Melanocyte of skin (primary cell): ENCODE data around the gene SULT6B1. TPM values are rescaled to one million over a fixed set of nuclear protein-coding genes. Genes with fewer than 3 reads are reported as not detected.

Experiments used
- total RNA-seq, 2 donors: library from RNA; depleted of rRNA; stranded (reverse); fragments of >200 nt; gene quantifications; 2 replicates each; pipeline ENCODE4 v1.2.3, GENCODE V29; 2012

Gene SULT6B1, protein sequence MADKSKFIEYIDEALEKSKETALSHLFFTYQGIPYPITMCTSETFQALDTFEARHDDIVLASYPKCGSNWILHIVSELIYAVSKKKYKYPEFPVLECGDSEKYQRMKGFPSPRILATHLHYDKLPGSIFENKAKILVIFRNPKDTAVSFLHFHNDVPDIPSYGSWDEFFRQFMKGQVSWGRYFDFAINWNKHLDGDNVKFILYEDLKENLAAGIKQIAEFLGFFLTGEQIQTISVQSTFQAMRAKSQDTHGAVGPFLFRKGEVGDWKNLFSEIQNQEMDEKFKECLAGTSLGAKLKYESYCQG
- not detected for total RNA-seq

DNA sequence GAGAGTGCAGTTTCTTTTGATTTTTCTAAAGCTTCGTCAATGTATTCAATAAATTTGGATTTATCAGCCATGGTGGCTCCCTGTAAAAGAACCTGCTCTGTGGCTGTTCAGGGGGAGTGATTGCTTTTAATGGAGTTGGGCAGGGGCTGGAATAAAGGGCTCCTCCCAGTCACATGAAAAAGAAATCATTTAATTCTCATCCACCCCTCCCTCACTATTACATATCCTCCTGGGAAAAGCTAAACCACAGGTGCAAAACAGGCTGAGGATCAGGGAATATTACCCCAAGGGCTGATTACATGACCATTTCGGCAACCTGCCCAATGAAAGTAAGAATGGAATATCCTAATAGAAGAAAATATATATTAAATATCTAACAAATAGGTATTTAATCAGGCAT, at the start of gene SULT6B1:
Gene SULT6B1 (minus strand): TSS at position 101 of the 400 bp plus-strand sequence. CDS start 30 bp downstream, at position 71.

DNA sequence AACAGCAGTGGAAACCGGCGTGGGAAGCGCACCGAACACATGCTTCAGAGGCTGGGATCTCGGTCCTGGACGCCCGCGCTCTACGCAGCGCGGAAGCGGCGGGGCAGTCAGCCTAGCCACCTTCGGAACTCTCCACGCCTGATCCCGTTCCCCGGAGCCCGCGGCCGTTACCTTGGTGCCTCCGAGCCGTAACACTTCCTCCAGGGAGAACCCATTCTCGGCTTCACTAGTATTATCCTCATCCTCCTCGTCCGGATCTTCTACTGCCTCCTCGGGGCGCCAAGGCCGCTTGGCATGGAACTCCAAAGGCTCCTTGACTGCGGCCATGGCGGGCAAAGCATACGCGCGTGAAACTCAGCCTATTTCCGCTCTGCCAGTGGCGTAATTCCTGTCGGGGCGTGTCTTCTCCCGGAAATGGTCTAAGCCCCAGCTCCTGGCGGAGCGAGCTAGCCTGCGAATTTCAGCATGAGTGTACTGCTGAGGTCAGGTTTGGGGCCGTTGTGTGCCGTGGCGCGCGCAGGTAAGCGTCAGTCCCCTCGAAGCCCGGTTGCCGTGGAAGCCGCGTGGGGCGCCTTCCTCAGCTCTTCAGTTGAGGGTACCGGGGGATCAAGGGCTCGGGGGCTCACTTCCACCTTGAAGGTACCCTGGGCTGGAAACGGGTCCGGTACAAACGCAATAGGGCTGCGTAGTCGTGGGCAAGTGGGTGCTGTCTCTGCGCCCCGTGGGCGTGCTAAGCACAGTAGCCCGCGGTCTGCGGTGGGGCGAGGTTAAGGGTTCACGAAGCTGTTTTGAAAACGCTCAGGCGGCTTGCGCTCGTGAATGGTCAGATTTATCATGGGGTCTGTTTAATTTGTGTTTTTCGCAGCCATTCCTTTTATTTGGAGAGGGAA, 43.0 kb upstream of the SULT6B1 start, which contains the start of the genes CEBPZ and NDUFAF7:
Gene CEBPZ (minus strand): TSS at position 356 of the 890 bp plus-strand sequence. CDS start 29 bp downstream, at position 327.
Gene NDUFAF7 (plus strand): TSS at position 418 of the 890 bp plus-strand sequence. CDS start 48 bp downstream, at position 466.

DNA sequence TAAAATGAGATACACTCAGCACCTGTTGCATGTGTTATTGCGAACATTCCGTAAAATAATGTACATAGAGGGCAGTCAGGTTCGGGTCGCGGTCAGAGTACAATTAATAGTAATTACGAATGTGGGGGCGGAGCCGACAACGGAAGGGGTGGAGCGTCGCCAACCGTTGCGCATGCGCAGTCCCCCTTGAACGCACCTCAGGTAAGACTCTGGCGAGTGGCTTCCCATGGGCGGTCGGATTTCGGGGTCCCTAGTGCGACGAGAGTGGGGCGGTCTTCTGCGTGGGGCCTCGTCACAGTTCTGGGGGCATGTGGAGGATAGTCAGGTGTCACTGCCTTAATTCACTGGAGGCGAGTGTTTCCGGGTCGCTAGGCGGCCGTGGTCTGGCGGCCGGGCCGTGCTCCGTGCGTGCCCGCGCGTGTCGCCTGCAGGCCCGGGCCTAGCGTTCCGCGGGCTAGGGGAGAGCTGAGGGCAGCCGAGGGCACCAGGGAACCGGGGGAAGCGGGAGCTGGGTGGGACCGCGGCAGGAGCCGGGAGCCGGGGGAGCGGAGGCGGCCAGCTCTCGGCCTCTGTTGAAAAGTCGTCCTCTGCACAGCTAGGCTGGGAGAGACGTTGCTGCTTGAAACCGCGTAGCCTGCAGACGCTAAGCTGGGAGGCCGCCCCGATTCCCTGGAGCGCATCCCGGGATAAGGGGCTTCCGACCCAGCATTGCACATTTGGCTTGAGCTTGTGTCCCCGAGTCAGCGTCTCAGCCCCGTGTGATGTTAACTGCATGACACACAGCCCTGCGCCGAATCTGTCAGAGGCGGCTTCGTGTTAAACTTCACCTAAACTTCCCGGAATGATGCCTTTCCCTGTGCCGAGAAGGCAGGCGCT, 8.1 kb upstream of the SULT6B1 start, which contains the start of gene CEBPZOS:
Gene CEBPZOS (plus strand): TSS at position 177 of the 876 bp plus-strand sequence. CDS start 3,209 bp downstream, outside the sequence.

DNA sequence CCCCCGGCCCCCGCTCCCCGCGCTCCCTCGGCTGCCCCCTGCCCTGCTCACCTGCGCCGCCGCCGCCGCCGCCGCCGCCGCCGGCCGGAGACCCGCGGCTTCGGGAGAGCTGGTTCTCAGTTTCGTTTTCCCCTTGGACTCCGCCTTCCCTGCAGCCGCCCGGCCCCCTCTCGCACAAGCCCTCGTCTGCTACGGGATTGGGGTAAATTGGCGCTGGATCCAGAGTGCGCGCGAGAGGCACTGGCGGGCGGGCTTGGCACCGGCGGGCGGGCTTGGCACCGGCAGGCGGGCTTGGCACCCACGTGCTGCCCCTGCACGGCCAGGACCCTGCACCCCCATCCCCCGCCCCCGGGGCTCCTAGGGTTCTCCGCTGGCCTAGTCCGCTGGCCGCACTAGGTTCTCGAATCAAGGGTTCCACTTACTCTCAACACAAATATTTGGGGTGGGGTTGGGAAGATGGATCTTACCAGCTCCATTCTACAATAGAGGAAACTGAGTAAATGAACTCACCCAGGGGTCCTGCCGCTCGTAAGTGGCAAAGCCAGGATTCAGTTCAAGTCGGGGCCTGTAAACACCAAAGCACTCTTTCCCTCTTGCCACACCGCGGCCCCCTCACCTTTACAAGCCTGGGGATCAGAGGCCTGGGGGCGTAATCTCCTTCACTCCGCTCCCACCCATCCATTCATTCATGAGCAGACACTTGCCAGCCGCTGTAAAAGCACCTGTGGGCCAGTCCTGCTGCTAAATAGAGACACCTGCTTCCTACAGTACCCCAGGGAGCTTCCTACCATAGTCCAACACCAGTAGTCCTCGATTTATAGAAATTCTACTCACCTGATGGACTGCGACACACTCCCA, 31.4 kb downstream of the SULT6B1 start, which contains the start of gene EIF2AK2:
Gene EIF2AK2 (minus strand): TSS at position 124 of the 858 bp plus-strand sequence. CDS start 9,174 bp downstream, outside the sequence.

Other genes starting within 250 kb of the SULT6B1 start
- 10 to 100 TPM; 14.1 to 15.0 TPM for gene STRN, start 222.1 kb downstream of the SULT6B1 start, total RNA-seq
- 10 to 100 TPM; 20.3 to 23.3 TPM for gene HEATR5B, start 104.3 kb downstream of the SULT6B1 start, total RNA-seq
- gene GPATCH11, start 104.2 kb downstream of the SULT6B1 start, total RNA-seq: 1 to 10 TPM; 3.8 to 5.0 TPM
- gene EIF2AK2, start 31.7 kb downstream of the SULT6B1 start, total RNA-seq: 100 to 1,000 TPM in 1 of 2 donors, 10 to 100 TPM in 1; 92.2 to 117 TPM
- 10 to 100 TPM; 12.7 to 18.0 TPM for gene CEBPZOS, start 7.8 kb upstream of the SULT6B1 start, total RNA-seq
- gene CEBPZ, start 42.9 kb upstream of the SULT6B1 start, total RNA-seq: 10 to 100 TPM; 38.5 to 53.3 TPM
- 10 to 100 TPM; 16.2 to 19.3 TPM for gene NDUFAF7, start 43.0 kb upstream of the SULT6B1 start, total RNA-seq
- 100 to 1,000 TPM; 365 to 403 TPM for gene PRKD3, start 136.2 kb upstream of the SULT6B1 start, total RNA-seq
- gene QPCT, start 156.0 kb upstream of the SULT6B1 start, total RNA-seq: 100 to 1,000 TPM; 560 to 832 TPM